Measurements from ENCODE around the gene CDC42BPG. TPM values are rescaled to one million over a fixed set of nuclear protein-coding genes. Genes with fewer than 3 reads are reported as not detected.
A peak's percentile ranks its signal among the peaks of the same experiment; 100 is the strongest.

The CDC42BPG gene
- total and polyA plus RNA-seq, 10 of the 15 experiments (the other 5 are each of a cell fraction or from before 2014, with no cell fraction given): 0.02 to 1.3 (median 0.09) TPM; not detected in 1

- TF ChIP-seq ZNF592 (IDR thresholded peaks at IDR 0.05): no peak
- no peak for TF ChIP-seq CHD4 (IDR thresholded peaks at IDR 0.05)
- TF ChIP-seq ZSCAN29 (IDR thresholded peaks at IDR 0.05): no peak
- TF ChIP-seq IKZF1 (conservative IDR thresholded peaks at IDR 0.05): peak; percentile 67
- no peak; a peak in 1 of 4 replicates for TF ChIP-seq ETV6 (conservative IDR thresholded peaks at IDR 0.05 in 1 of 2, IDR thresholded peaks at IDR 0.05 in 1 of 2; ENCODE audit: borderline replicate concordance in 1 of 2, low read depth in 1 of 2)
- TF ChIP-seq, protein P1, sequence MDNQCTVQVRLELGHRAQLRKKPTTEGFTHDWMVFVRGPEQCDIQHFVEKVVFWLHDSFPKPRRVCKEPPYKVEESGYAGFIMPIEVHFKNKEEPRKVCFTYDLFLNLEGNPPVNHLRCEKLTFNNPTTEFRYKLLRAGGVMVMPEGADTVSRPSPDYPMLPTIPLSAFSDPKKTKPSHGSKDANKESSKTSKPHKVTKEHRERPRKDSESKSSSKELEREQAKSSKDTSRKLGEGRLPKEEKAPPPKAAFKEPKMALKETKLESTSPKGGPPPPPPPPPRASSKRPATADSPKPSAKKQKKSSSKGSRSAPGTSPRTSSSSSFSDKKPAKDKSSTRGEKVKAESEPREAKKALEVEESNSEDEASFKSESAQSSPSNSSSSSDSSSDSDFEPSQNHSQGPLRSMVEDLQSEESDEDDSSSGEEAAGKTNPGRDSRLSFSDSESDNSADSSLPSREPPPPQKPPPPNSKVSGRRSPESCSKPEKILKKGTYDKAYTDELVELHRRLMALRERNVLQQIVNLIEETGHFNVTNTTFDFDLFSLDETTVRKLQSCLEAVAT (IDR thresholded peaks at IDR 0.05): peak; percentile 30; the same call in 1 of the 2 replicates
These were observed 29.7 kb downstream of the CDC42BPG start (continued) for GRCh38 chr11:64814712-64815187.
